Muscle of arm (tissue), 12 donors: ENCODE results near the gene DLX4. TPM values are rescaled to one million over a fixed set of nuclear protein-coding genes. Genes with fewer than 3 reads are reported as not detected.

ENCODE experiments used
- DNase-seq: peaks from one replicate; pipeline ENCODE4 v3.0.0-alpha.2; 2013
- polyA plus RNA-seq, 12 donors: library from polyadenylated mRNA; unstranded; fragments of 120-200 nt; gene quantifications; one replicate each; pipeline ENCODE4 v1.2.1, GENCODE V29; 2013; ENCODE audit not compliant: insufficient read length in 12 of 12

DLX4 gene
- polyA plus RNA-seq, 12 donors, result 0.12 to 1.2 (median 0.38) TPM; not detected in 2

- no peak for DNase-seq
Measured at GRCh38 chr17:49946208-49946607, 22.8 kb upstream of the DLX4 start.

GRCh38 chr17:49946964-49947584 lies 21.9 kb upstream of the DLX4 start:
- no peak for DNase-seq

- DNase-seq, result no peak
Measured at GRCh38 chr17:49949634-49950033, 19.4 kb upstream of the DLX4 start.

GRCh38 chr17:49951362-49952082 lies 17.5 kb upstream of the DLX4 start:
- no peak for DNase-seq

- peak; percentile 45 for DNase-seq
Measured at GRCh38 chr17:49952209-49952911, 16.6 kb upstream of the DLX4 start.

- DNase-seq, result no peak
Measured at GRCh38 chr17:49952912-49953497, 16.0 kb upstream of the DLX4 start.

GRCh38 chr17:49955157-49955556 lies 13.8 kb upstream of the DLX4 start:
- no peak for DNase-seq

- DNase-seq, result no peak
Measured at GRCh38 chr17:49956780-49957179, 12.2 kb upstream of the DLX4 start.

- no peak for DNase-seq
Measured at GRCh38 chr17:49957350-49957749, 11.6 kb upstream of the DLX4 start.

- DNase-seq, result no peak
Measured at GRCh38 chr17:49958723-49959122, 10.3 kb upstream of the DLX4 start.

- no peak for DNase-seq
Measured at GRCh38 chr17:49959183-49959935, 9.6 kb upstream of the DLX4 start.

- no peak for DNase-seq
Measured at GRCh38 chr17:49962599-49963308, 6.2 kb upstream of the DLX4 start.

- DNase-seq, result no peak
Measured at GRCh38 chr17:49963309-49963625, 5.7 kb upstream of the DLX4 start.

- peak; percentile 15 for DNase-seq
Measured at GRCh38 chr17:49963626-49964302, 5.2 kb upstream of the DLX4 start.

- DNase-seq, result peak; percentile 16
Measured at GRCh38 chr17:49964303-49964768, 4.7 kb upstream of the DLX4 start.

- no peak for DNase-seq
Measured at GRCh38 chr17:49964769-49965523, 4.0 kb upstream of the DLX4 start.

GRCh38 chr17:49965524-49965909 lies 3.5 kb upstream of the DLX4 start:
- DNase-seq, result no peak

- DNase-seq, result no peak
Measured at GRCh38 chr17:49966767-49967166, 2.2 kb upstream of the DLX4 start.

- no peak for DNase-seq
Measured at GRCh38 chr17:49967205-49967604, 1.8 kb upstream of the DLX4 start.
